ENCODE measurements around the gene VIL1.

Gene VIL1

DNA sequence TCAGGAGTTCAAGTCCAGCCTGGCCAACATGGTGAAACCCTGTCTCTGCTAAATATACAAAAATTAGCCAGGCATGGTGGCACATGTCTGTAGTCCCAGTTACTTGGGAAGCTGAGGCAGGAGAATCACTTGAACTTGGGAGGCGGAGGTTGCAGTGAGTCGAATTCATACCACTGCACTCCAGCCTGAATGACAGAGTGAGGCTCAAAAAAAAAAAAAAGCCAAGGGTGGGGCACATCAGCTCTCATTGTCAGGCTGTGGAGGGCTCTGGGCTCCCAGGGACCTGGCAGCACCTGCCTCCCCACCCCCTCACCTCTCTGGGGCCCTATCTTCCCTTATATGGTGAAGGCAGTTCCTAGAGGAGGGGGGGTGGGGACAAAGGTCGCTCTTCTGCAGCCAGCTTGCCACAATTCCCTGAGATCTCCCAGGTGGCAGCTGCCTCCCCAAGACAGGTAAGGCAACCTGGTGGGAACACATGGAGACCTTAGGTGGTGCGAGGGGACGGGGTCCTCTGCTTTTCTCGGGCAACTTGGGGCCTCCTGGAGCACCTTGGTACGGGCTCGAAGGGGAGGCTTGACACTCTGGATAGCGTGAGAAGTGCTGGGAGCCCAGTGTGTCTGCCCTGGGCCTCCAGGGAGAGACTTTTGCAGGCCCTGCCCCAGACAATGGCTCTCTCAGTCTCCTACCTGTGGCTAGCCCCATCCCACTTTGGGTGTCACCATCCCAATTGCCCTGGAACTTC lies at the start of gene VIL1:
TSS of gene VIL1 (plus strand) at position 407 of the 742 bp plus-strand sequence. CDS start 4,656 bp downstream, outside the sequence.
- FAIRE-seq (no peak), DNase-seq (ENCODE audit: insufficient read length, low spot score) (no peak)
- TF ChIP-seq, protein P1, sequence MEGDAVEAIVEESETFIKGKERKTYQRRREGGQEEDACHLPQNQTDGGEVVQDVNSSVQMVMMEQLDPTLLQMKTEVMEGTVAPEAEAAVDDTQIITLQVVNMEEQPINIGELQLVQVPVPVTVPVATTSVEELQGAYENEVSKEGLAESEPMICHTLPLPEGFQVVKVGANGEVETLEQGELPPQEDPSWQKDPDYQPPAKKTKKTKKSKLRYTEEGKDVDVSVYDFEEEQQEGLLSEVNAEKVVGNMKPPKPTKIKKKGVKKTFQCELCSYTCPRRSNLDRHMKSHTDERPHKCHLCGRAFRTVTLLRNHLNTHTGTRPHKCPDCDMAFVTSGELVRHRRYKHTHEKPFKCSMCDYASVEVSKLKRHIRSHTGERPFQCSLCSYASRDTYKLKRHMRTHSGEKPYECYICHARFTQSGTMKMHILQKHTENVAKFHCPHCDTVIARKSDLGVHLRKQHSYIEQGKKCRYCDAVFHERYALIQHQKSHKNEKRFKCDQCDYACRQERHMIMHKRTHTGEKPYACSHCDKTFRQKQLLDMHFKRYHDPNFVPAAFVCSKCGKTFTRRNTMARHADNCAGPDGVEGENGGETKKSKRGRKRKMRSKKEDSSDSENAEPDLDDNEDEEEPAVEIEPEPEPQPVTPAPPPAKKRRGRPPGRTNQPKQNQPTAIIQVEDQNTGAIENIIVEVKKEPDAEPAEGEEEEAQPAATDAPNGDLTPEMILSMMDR (IDR thresholded peaks at IDR 0.05; ENCODE audit: insufficient read depth, missing control alignments): no peak

DNA sequence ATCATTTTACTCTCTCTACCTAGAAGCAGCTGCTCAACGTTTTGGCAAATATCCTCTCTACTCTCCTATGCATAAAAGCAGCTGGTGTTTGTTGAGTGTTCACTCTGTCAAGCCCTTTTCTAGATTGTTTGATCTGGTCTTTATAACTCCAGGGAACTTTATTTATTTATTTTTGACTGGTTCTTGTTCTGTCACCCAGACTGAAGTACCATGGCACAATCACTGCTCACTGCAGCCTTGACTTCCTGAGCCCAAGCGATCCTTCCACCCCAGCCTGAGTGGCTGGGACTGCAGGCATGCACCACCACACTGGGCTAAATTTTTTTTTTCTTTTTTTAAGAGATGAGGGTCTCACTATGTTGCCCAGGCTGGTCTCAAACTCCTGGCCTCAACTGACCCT lies 49.6 kb upstream of the VIL1 start:
- no peak for DNase-seq (ENCODE audit: insufficient read length, low spot score)
- TF ChIP-seq, protein P1 (IDR thresholded peaks at IDR 0.05; ENCODE audit: insufficient read depth, missing control alignments): no peak
- FAIRE-seq: no peak

DNA sequence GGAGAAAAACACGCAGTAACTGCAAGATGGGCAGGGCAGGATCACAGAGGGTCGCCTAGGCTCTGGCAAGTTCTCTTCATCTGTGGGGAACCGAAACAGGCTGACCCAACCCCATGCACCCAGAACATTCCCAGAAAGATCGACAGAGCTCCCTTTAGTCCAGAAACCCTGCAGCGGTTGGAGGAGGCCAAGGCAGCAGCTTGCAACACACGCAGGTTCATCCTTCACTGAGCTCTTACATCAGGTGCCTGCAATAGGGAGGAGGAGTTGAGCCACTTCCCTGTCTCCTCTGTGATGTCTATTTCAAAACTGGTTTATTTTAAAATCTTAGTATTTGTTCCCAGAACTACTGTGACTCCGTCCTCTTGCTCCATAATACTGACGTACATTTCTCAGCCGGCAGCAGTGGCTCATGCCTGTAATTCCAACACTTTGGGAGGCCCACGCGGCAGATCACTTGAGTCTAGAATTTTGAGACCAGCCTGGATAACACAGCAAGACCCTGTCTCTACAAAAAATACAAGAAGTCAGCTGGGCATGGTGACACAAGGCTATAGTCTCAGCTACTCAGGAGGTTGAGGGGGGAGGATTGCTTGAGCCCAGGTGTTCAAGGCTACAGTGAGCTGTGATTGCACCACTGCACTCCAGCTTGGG lies 48.4 kb upstream of the VIL1 start:
- no peak for FAIRE-seq
- no peak for DNase-seq (ENCODE audit: insufficient read length, low spot score)
- TF ChIP-seq, protein P1 (IDR thresholded peaks at IDR 0.05; ENCODE audit: insufficient read depth, missing control alignments): no peak

DNA sequence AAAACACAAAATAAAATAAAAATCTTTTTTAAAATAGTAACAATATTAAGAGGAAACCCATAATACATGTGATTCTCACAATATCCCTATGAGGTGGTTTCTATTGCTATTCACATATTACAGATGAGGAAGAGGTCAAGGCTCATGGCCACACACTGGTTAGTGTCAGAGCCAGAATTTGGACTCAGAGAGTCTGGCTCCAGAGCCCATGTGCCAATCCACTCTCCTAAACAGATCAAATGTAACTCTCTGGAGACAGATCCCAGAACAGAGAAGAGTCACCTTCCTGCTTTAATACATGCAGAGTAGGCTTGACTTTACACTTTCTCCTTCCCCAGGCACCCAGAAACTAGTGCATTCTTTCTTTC lies 47.0 kb upstream of the VIL1 start:
- DNase-seq (ENCODE audit: insufficient read length, low spot score) (no peak), FAIRE-seq (no peak)
- TF ChIP-seq, protein P1 (IDR thresholded peaks at IDR 0.05; ENCODE audit: insufficient read depth, missing control alignments): no peak

DNA sequence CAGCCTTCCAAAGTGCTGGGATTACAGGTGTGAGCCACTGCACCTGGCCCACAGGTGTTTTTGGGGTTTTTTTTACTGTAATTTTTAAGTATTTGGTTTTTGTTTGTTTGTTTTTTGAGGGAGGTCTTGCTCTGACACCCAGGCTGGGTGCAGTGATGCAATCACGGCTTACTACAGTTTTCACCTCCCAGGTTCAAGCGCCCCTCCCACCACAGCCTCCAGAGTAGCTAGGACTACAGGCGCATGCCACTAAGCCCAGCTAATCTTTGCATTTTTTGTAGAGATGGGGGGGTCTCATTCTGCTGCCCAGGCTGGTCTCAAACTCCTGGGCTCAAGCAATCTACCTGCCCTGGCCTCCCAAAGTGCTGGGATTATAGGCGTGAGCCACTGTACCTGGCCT lies 44.1 kb upstream of the VIL1 start:
- FAIRE-seq (no peak), DNase-seq (ENCODE audit: insufficient read length, low spot score) (no peak)
- TF ChIP-seq, protein P1 (IDR thresholded peaks at IDR 0.05; ENCODE audit: insufficient read depth, missing control alignments): no peak

DNA sequence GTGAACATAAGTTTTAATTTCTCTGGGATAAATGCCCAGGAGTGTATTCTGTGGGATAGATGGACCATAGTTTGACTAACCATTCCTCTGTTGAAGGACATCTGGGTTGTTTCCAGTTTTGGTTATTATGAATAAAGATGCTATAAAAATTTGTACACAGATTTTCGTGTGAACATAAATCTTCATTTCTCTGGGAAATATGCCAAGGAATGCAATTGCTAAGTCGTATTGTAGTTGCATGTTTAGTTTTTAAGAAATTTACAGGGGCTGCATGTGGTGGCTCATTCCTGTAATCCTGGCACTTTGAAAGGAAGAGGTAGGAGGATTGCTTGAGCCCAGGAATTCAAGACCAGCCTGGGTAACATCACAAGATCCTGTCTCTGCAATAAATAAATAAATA lies 43.7 kb upstream of the VIL1 start:
- DNase-seq (ENCODE audit: insufficient read length, low spot score): no peak
- TF ChIP-seq, protein P1 (IDR thresholded peaks at IDR 0.05; ENCODE audit: insufficient read depth, missing control alignments): no peak
- FAIRE-seq: no peak

DNA sequence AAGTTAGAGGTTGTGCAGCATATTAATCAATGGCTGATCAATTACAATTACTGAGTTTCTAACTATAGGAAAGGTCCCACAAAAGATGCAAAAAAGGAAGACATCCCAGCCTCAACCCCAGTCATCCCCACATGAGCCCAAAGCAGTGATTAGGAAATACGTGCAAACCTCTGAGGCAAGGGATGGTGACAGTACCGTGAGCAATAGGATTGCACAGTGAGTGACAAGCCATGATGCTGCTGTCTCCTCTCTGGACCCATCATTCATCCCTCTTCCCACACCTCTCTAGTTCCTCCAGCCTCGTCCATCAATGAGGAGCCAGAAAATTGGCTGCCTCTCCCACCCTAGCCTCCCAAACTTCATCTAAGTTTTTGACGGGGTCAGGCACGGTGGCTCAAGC lies 40.9 kb upstream of the VIL1 start:
- DNase-seq (ENCODE audit: insufficient read length, low spot score) (no peak), FAIRE-seq (no peak)
- TF ChIP-seq, protein P1 (IDR thresholded peaks at IDR 0.05; ENCODE audit: insufficient read depth, missing control alignments): no peak
